SK-N-SH (cell line): ENCODE measurements around the gene SLC30A3. TPM values are rescaled to one million over a fixed set of nuclear protein-coding genes. Genes with fewer than 3 reads are reported as not detected.

ENCODE experiments used
- CTCF ChIA-PET: fragments of 300-600, 350-600 bp; formaldehyde crosslinking; extraction: SDS; loops from one replicate; lab custom pipeline; 2021; lab: Yijun Ruan, JAX
- POLR2A ChIA-PET: fragments of 350-600 bp; sonication (Branson Sonifier 250); formaldehyde crosslinking; extraction: SDS; loops from one replicate; lab custom pipeline; 2020; ENCODE audit warnings: antibody characterized with exemption, inconsistent platforms; lab: Yijun Ruan, JAX
- DNase-seq: peaks from one replicate; pipeline ENCODE4 v3.0.0; 2012
- H2AFZ ChIP-seq: fragments of 200-600 bp; sonication (generic); 2 replicates; pipeline ENCODE4 v1.8.1; 2016; ENCODE audit warnings: antibody characterized with exemption, mild to moderate bottlenecking, low read depth
- H3F3A ChIP-seq: fragments of 200-600 bp; sonication (generic); replicated peaks from 2 replicates; pipeline ENCODE3; 2016; ENCODE audit warnings: antibody characterized with exemption, mild to moderate bottlenecking; ENCODE audit not compliant: insufficient read depth
- H3K27ac ChIP-seq, 2 experiments: fragments of 200-500 bp in 1 of 2; fragments of 200-600 bp in 1 of 2; sonication (Bioruptor generic) in 1 of 2; sonication (generic), shearing (Covaris generic) in 1 of 2; 2 replicates each; pipeline versions ENCODE4 v1.5.1 to v1.6.1; 2014 to 2016; ENCODE audit warnings: low read depth in 2 of 2, inconsistent platforms in 1 of 2, low read length in 1 of 2, mild to moderate bottlenecking in 1 of 2, mixed read lengths in 1 of 2
- H3K27me3 ChIP-seq: fragments of 200-600 bp; sonication (generic), shearing (Covaris generic); 2 replicates; pipeline ENCODE4 v1.6.1; 2016; ENCODE audit warnings: mixed run types; ENCODE audit not compliant: insufficient read depth
- H3K36me3 ChIP-seq, 2 experiments: fragments of 200-500 bp in 1 of 2; fragments of 200-600 bp in 1 of 2; sonication (Bioruptor generic) in 1 of 2; sonication (generic) in 1 of 2; replicated peaks in 1 of 2; 2 replicates each; pipeline versions ENCODE3 to v1.5.1; 2014 to 2016; ENCODE audit warnings: low read length in 1 of 2, mild to moderate bottlenecking in 1 of 2; ENCODE audit not compliant: insufficient read depth in 2 of 2, control insufficient read depth in 1 of 2
- H3K4me1 ChIP-seq, 2 experiments: fragments of 200-500 bp in 1 of 2; fragments of 200-600 bp in 1 of 2; sonication (Bioruptor generic) in 1 of 2; sonication (generic), shearing (Covaris generic) in 1 of 2; 2 replicates each; pipeline versions ENCODE4 v1.5.1 to v1.6.1; 2014 to 2016; ENCODE audit warnings: low read depth in 1 of 2, low read length in 1 of 2, mixed run types in 1 of 2; ENCODE audit not compliant: insufficient read depth in 2 of 2, control insufficient read depth in 1 of 2
- H3K4me2 ChIP-seq: fragments of 200-600 bp; sonication (generic), shearing (Covaris generic); 2 replicates; pipeline ENCODE4 v1.6.1; 2017; ENCODE audit warnings: mixed run types
- H3K4me3 ChIP-seq, 2 experiments: fragments of 200-500 bp in 1 of 2; fragments of 200-600 bp in 1 of 2; sonication (Bioruptor generic) in 1 of 2; sonication (generic), shearing (Covaris generic) in 1 of 2; 2 replicates each; pipeline versions ENCODE4 v1.5.1 to v1.8.1; 2014 to 2016; ENCODE audit warnings: low read depth in 2 of 2, inconsistent platforms in 1 of 2, low read length in 1 of 2, mild to moderate bottlenecking in 1 of 2, mixed read lengths in 1 of 2, moderate library complexity in 1 of 2
- H3K79me2 ChIP-seq: fragments of 200-600 bp; sonication (generic); 2 replicates; pipeline ENCODE4 v1.8.1; 2017; ENCODE audit warnings: mild to moderate bottlenecking; ENCODE audit not compliant: insufficient read depth
- H3K9ac ChIP-seq: fragments of 200-600 bp; sonication (generic); 2 replicates; pipeline ENCODE4 v1.6.1; 2017; ENCODE audit warnings: mixed run types
- H3K9me2 ChIP-seq: fragments of 200-600 bp; sonication (generic); 2 replicates; pipeline ENCODE4 v1.6.1; 2017; ENCODE audit warnings: mixed run types
- H3K9me3 ChIP-seq: fragments of 200-600 bp; sonication (generic); 2 replicates; pipeline ENCODE4 v1.6.1; 2017; ENCODE audit warnings: mixed run types, mild to moderate bottlenecking, moderate library complexity
- H4K20me1 ChIP-seq: fragments of 200-600 bp; sonication (generic); 2 replicates; pipeline ENCODE4 v1.6.1; 2017; ENCODE audit warnings: mild to moderate bottlenecking, mixed run types; ENCODE audit not compliant: insufficient read depth
- ELF1 ChIP-seq: IDR thresholded peaks from 2 replicates; pipeline ENCODE4 v1.4.0; 2012
- FOXJ3 ChIP-seq: sonication (generic); formaldehyde crosslinking; IDR thresholded peaks from 2 replicates; pipeline ENCODE4 v1.5.1; 2020; ENCODE audit warnings: mild to moderate bottlenecking, missing genetic modification reagents
- GABPA ChIP-seq: IDR thresholded peaks from 2 replicates; pipeline ENCODE4 v1.4.0; 2012; ENCODE audit warnings: low read depth, mild to moderate bottlenecking
- JUND ChIP-seq: IDR thresholded peaks from 2 replicates; pipeline ENCODE4 v1.4.0; 2012
- MEF2A ChIP-seq: IDR thresholded peaks from 2 replicates; pipeline ENCODE4 v1.4.0; 2012; ENCODE audit warnings: low read depth, borderline replicate concordance
- MXI1 ChIP-seq: IDR thresholded peaks from 2 replicates; pipeline ENCODE4 v1.6.1; 2012; ENCODE audit warnings: mild to moderate bottlenecking, low read depth, low read length, improper control_type of control experiment
- NFIC ChIP-seq: IDR thresholded peaks from 2 replicates; pipeline ENCODE4 v1.4.0; 2012; ENCODE audit warnings: borderline replicate concordance
- NRF1 ChIP-seq: IDR thresholded peaks from 2 replicates; pipeline ENCODE4 v1.6.1; 2012; ENCODE audit warnings: low read depth, mild to moderate bottlenecking, low read length
- POLR2AphosphoS5 ChIP-seq: IDR thresholded peaks from 2 replicates; pipeline ENCODE4 v1.6.1; 2012; ENCODE audit warnings: low read depth, low read length
- RXRA ChIP-seq: IDR thresholded peaks from 2 replicates; pipeline ENCODE4 v1.4.0; 2012; ENCODE audit warnings: low read depth, mild to moderate bottlenecking, borderline replicate concordance
- SMC3 ChIP-seq: IDR thresholded peaks from 2 replicates; pipeline ENCODE4 v1.6.1; 2012; ENCODE audit warnings: low read depth, low read length, improper control_type of control experiment
- TAF1 ChIP-seq: IDR thresholded peaks from 2 replicates; pipeline ENCODE4 v1.6.1; 2012; ENCODE audit warnings: low read depth, mild to moderate bottlenecking, low read length, moderate library complexity, borderline replicate concordance
- WGBS: methylation state at CpG from one replicate; pipeline ENCODE4 v1.1.6; 2017; ENCODE audit warnings: low lambda C conversion rate; 5-methylcytosine and 5-hydroxymethylcytosine counted together
- polyA plus RNA-seq, 3 experiments: library from polyadenylated mRNA; depleted of rRNA; stranded (reverse); fragments of >200 nt; gene quantifications; 2 replicates each; pipeline ENCODE4 v1.2.3, GENCODE V29; 2012
- TF ChIP-seq, protein P1 (sequence below): fragments of 200-600 bp; sonication (generic); IDR thresholded peaks from 2 replicates; pipeline ENCODE4 v1.6.1; 2017; ENCODE audit warnings: antibody characterized with exemption, mild to moderate bottlenecking, moderate library complexity
- TF ChIP-seq, protein P2 (sequence below): IDR thresholded peaks from 2 replicates; pipeline ENCODE4; 2012
- TF ChIP-seq, protein P3 (sequence below): IDR thresholded peaks from 2 replicates; pipeline ENCODE4 v1.4.0; 2012; ENCODE audit warnings: low read depth
- TF ChIP-seq, protein P4 (sequence below): IDR thresholded peaks from 2 replicates; pipeline ENCODE4 v1.6.1; 2012; ENCODE audit warnings: mild to moderate bottlenecking, low read depth, low read length, moderate library complexity
- TF ChIP-seq, protein P5 (sequence below): fragments of 150-350 bp; IDR thresholded peaks from 2 replicates; pipeline ENCODE4 v1.6.1; 2017; ENCODE audit warnings: antibody characterized with exemption, low read length, low read depth, borderline replicate concordance
- TF ChIP-seq, protein P6 (sequence below): IDR thresholded peaks from 2 replicates; pipeline ENCODE4 v1.4.0; 2012; ENCODE audit warnings: low read depth, borderline replicate concordance

The SLC30A3 gene
- polyA plus RNA-seq, 1 of the 3 experiments (the other 2 are of a cell fraction), result 1.1 TPM

DNA sequence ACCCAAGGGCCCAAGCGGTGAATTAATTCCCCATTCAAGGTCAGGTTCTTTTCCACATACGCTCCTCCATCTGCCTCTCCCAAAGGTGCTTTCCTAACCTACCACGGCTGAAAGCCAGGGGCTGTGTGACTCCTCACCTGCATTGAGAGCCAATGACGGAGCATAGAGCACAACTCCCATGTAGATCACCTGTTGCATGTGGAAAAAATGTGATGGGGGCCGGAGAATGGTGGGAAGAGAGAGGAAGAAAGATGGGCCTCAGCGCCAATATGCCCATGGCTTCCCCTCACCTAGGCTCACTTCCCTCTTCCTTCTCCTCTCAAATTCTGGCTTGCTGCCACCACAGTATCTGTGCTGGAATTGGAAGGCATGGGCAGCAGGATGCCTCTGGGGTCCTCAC lies 56.5 kb downstream of the SLC30A3 start:
- no peaks in the 10 kb centered on the region for H3K9me3 ChIP-seq
- no peak for DNase-seq
- H3K36me3 ChIP-seq, result peaks cover 21 to 86% of the 10 kb centered on the region in 2 experiments
- no peaks in the 10 kb centered on the region for H3K27me3 ChIP-seq
- peaks cover 0 to 10% of the 10 kb centered on the region in 2 experiments; a peak in 1 of 4 replicates for H3K4me1 ChIP-seq
- WGBS, result 97% methylated on average over 6 of the region's 6 CpGs
- ChIA-PET CTCF (interaction anchor here (1.3 to 4.4 kb wide), 2 partner anchors 14 to 37 kb away, joined by 4 to 25 read pairs; no protein-coding TSS in a partner anchor), POLR2A (no interaction called here)
- H3K79me2 ChIP-seq, result peaks cover 4% of the 10 kb centered on the region; the same call in 1 of the 2 replicates
- no peak overlapping the region for H2AFZ ChIP-seq
- H3K4me3 ChIP-seq, result no peak overlapping the region
- TF ChIP-seq MXI1 (no peak), TAF1 (no peak), FOXJ3 (CRISPR knock-in tag) (no peak), NFIC (no peak), POLR2AphosphoS5 (no peak), GABPA (no peak), RXRA (no peak), NRF1 (no peak), JUND (no peak)
- TF ChIP-seq, protein P1, sequence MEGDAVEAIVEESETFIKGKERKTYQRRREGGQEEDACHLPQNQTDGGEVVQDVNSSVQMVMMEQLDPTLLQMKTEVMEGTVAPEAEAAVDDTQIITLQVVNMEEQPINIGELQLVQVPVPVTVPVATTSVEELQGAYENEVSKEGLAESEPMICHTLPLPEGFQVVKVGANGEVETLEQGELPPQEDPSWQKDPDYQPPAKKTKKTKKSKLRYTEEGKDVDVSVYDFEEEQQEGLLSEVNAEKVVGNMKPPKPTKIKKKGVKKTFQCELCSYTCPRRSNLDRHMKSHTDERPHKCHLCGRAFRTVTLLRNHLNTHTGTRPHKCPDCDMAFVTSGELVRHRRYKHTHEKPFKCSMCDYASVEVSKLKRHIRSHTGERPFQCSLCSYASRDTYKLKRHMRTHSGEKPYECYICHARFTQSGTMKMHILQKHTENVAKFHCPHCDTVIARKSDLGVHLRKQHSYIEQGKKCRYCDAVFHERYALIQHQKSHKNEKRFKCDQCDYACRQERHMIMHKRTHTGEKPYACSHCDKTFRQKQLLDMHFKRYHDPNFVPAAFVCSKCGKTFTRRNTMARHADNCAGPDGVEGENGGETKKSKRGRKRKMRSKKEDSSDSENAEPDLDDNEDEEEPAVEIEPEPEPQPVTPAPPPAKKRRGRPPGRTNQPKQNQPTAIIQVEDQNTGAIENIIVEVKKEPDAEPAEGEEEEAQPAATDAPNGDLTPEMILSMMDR, result no peak
- TF ChIP-seq, protein P2, sequence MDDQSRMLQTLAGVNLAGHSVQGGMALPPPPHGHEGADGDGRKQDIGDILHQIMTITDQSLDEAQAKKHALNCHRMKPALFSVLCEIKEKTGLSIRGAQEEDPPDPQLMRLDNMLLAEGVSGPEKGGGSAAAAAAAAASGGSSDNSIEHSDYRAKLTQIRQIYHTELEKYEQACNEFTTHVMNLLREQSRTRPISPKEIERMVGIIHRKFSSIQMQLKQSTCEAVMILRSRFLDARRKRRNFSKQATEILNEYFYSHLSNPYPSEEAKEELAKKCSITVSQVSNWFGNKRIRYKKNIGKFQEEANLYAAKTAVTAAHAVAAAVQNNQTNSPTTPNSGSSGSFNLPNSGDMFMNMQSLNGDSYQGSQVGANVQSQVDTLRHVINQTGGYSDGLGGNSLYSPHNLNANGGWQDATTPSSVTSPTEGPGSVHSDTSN, result no peak
- TF ChIP-seq, protein P3, sequence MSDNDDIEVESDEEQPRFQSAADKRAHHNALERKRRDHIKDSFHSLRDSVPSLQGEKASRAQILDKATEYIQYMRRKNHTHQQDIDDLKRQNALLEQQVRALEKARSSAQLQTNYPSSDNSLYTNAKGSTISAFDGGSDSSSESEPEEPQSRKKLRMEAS, result no peak
- no peaks in the 10 kb centered on the region for H4K20me1 ChIP-seq
- no peak overlapping the region for H3K4me2 ChIP-seq
- H3K9me2 ChIP-seq, result no peaks in the 10 kb centered on the region
- no peak overlapping the region for H3K27ac ChIP-seq
- no peak overlapping the region for H3K9ac ChIP-seq
- H3F3A ChIP-seq, result no peaks in the 10 kb centered on the region

DNA sequence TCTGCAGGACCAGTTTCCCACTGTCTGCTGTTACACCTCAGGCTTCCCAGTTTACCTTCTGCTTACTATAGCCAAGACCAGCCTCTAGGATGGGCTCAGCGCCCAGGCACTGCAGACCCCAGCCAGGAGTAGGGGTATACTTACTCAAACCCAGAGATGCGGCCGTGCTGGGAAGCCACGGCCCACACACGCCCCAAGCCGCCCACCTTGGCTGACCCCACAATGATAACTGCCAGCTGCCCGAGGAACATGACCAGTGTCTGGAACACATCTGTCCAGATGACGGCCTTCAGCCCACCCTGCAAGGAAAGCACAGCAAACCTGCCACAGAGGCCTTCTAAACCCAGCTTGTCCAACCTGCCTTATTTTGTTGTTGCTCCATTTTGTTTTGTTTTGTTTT lies 57.6 kb downstream of the SLC30A3 start:
- Histone ChIP-seq H3K27ac (no peak overlapping the region), H2AFZ (no peak overlapping the region), H3K4me2 (no peak overlapping the region), H3K4me1 (peaks cover 0 to 5% of the 10 kb centered on the region in 2 experiments; a peak in 1 of 4 replicates), H3K9me3 (no peaks in the 10 kb centered on the region), H3K79me2 (no peaks in the 10 kb centered on the region), H3K27me3 (no peaks in the 10 kb centered on the region), H3K9me2 (no peaks in the 10 kb centered on the region), H3K4me3 (no peak overlapping the region), H4K20me1 (no peaks in the 10 kb centered on the region), H3F3A (no peaks in the 10 kb centered on the region), H3K9ac (no peak overlapping the region), H3K36me3 (peaks cover 21 to 93% of the 10 kb centered on the region in 2 experiments)
- no peak for DNase-seq
- ChIA-PET POLR2A (no interaction called here), CTCF (interaction anchor here (1.0 to 4.4 kb wide), 3 partner anchors 13 to 106 kb away, joined by 3 to 25 read pairs (median 4); no protein-coding TSS in a partner anchor)
- WGBS, result 90% methylated on average over 8 of the region's 8 CpGs
- TF ChIP-seq SMC3 (no peak), MEF2A (no peak), ELF1 (no peak), NRF1 (no peak), JUND (no peak), RXRA (no peak), GABPA (no peak), TAF1 (no peak)
- TF ChIP-seq, protein P4, sequence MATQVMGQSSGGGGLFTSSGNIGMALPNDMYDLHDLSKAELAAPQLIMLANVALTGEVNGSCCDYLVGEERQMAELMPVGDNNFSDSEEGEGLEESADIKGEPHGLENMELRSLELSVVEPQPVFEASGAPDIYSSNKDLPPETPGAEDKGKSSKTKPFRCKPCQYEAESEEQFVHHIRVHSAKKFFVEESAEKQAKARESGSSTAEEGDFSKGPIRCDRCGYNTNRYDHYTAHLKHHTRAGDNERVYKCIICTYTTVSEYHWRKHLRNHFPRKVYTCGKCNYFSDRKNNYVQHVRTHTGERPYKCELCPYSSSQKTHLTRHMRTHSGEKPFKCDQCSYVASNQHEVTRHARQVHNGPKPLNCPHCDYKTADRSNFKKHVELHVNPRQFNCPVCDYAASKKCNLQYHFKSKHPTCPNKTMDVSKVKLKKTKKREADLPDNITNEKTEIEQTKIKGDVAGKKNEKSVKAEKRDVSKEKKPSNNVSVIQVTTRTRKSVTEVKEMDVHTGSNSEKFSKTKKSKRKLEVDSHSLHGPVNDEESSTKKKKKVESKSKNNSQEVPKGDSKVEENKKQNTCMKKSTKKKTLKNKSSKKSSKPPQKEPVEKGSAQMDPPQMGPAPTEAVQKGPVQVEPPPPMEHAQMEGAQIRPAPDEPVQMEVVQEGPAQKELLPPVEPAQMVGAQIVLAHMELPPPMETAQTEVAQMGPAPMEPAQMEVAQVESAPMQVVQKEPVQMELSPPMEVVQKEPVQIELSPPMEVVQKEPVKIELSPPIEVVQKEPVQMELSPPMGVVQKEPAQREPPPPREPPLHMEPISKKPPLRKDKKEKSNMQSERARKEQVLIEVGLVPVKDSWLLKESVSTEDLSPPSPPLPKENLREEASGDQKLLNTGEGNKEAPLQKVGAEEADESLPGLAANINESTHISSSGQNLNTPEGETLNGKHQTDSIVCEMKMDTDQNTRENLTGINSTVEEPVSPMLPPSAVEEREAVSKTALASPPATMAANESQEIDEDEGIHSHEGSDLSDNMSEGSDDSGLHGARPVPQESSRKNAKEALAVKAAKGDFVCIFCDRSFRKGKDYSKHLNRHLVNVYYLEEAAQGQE, result no peak
- TF ChIP-seq, protein P5, sequence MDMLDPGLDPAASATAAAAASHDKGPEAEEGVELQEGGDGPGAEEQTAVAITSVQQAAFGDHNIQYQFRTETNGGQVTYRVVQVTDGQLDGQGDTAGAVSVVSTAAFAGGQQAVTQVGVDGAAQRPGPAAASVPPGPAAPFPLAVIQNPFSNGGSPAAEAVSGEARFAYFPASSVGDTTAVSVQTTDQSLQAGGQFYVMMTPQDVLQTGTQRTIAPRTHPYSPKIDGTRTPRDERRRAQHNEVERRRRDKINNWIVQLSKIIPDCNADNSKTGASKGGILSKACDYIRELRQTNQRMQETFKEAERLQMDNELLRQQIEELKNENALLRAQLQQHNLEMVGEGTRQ, result no peak
- TF ChIP-seq, protein P6, sequence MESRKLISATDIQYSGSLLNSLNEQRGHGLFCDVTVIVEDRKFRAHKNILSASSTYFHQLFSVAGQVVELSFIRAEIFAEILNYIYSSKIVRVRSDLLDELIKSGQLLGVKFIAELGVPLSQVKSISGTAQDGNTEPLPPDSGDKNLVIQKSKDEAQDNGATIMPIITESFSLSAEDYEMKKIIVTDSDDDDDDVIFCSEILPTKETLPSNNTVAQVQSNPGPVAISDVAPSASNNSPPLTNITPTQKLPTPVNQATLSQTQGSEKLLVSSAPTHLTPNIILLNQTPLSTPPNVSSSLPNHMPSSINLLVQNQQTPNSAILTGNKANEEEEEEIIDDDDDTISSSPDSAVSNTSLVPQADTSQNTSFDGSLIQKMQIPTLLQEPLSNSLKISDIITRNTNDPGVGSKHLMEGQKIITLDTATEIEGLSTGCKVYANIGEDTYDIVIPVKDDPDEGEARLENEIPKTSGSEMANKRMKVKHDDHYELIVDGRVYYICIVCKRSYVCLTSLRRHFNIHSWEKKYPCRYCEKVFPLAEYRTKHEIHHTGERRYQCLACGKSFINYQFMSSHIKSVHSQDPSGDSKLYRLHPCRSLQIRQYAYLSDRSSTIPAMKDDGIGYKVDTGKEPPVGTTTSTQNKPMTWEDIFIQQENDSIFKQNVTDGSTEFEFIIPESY, result no peak
